Ovary (tissue), 3 donors: Measurements from ENCODE around the gene GPR78.

Experiments used
- CTCF ChIP-seq, 3 donors: fragments of 450-650 bp in 2 of 3; fragments of 200-600 bp in 1 of 3; IDR thresholded peaks; one replicate each; pipeline versions ENCODE4 v1.5.1 to v1.8.0; 2016 to 2022; ENCODE audit warnings: antibody characterized with exemption in 3 of 3, mild to moderate bottlenecking in 1 of 3
- EP300 ChIP-seq: sonication (generic); formaldehyde crosslinking; IDR thresholded peaks from one replicate; pipeline ENCODE4 v1.6.1; 2017; ENCODE audit warnings: antibody characterized with exemption
- POLR2A ChIP-seq: fragments of 450-650 bp; IDR thresholded peaks from one replicate; pipeline ENCODE4 v1.6.1; 2017; ENCODE audit warnings: antibody characterized with exemption, mild to moderate bottlenecking, moderate library complexity
- donor health status: DM: no; HTN: no; CAD: no.

GRCh38 chr4:8547912-8548730, 32.1 kb upstream of the GPR78 start:
- TF ChIP-seq POLR2A (no peak), CTCF (IDR thresholded peaks at IDR 0.05) (no peak), EP300 (no peak)
